NCI-H187 (cell line): ENCODE results near the gene PSMA6.
"Not testable (repeated sequence)": the region's sequence is repeated elsewhere in the genome, so short reads cannot be mapped to it uniquely, and the experiment has no call there.

ENCODE experiments used
- DNase-seq, 2 experiments: peaks; one replicate each; lab custom pipeline; 2025; lab: John Stamatoyannopoulos, UW

PSMA6 gene

GRCh38 chr14:35285168-35286002 is 6.8 kb upstream of the PSMA6 start:
- no peak for DNase-seq

GRCh38 chr14:35286003-35286600 is 6.1 kb upstream of the PSMA6 start:
- DNase-seq = no peak

- no peak for DNase-seq
Measured at GRCh38 chr14:35286707-35287106, 5.5 kb upstream of the PSMA6 start.

- DNase-seq = no peak
Measured at GRCh38 chr14:35287431-35288013, 4.7 kb upstream of the PSMA6 start.

- no peak for DNase-seq
Measured at GRCh38 chr14:35289623-35290022, 2.6 kb upstream of the PSMA6 start.

GRCh38 chr14:35292770-35293561 is 784 bp downstream of the PSMA6 start:
- DNase-seq = no peak

GRCh38 chr14:35295845-35296161 is 3.6 kb downstream of the PSMA6 start:
- no peak for DNase-seq

GRCh38 chr14:35296545-35296944 is 4.4 kb downstream of the PSMA6 start:
- DNase-seq = no peak

- DNase-seq = no peak
Measured at GRCh38 chr14:35297706-35298105, 5.5 kb downstream of the PSMA6 start.

- no peak for DNase-seq
Measured at GRCh38 chr14:35298351-35298750, 6.2 kb downstream of the PSMA6 start.

- no peak for DNase-seq
Measured at GRCh38 chr14:35299708-35300107, 7.5 kb downstream of the PSMA6 start.

- DNase-seq = no peak
Measured at GRCh38 chr14:35300228-35300627, 8.0 kb downstream of the PSMA6 start.

- DNase-seq = not testable (repeated sequence)
Measured at GRCh38 chr14:35301334-35301733, 9.2 kb downstream of the PSMA6 start.

- DNase-seq = no peak
Measured at GRCh38 chr14:35301735-35302528, 9.8 kb downstream of the PSMA6 start.

GRCh38 chr14:35303149-35303935 is 11.2 kb downstream of the PSMA6 start:
- DNase-seq = no peak

GRCh38 chr14:35304812-35305462 is 12.8 kb downstream of the PSMA6 start:
- DNase-seq = no peak

GRCh38 chr14:35305633-35306032 is 13.5 kb downstream of the PSMA6 start:
- DNase-seq = no peak

GRCh38 chr14:35306114-35306513 is 13.9 kb downstream of the PSMA6 start:
- no peak for DNase-seq

- DNase-seq = no peak
Measured at GRCh38 chr14:35317820-35318219, 25.6 kb downstream of the PSMA6 start.

- DNase-seq = no peak
Measured at GRCh38 chr14:35319509-35319908, 27.3 kb downstream of the PSMA6 start.
